GM12878 (cell line): Measurements from ENCODE around the gene RAPGEF4. TPM values are rescaled to one million over a fixed set of nuclear protein-coding genes. Genes with fewer than 3 reads are reported as not detected.

Experiments used
- ATAC-seq: fragments of 200-7000 bp; cut with Tn5 transposase; 3 replicates; pipeline ENCODE4 v1.9.1; 2020; ENCODE audit warnings: mild to moderate bottlenecking, moderate library complexity
- BruUV-seq: library from RNA; stranded (reverse); fragments of 400-500 nt; replicated peaks from 2 replicates; lab custom pipeline; 2021; lab: Mats Ljungman, UMichigan
- CTCF ChIA-PET: fragments of 300-600 bp; sonication (Branson Sonifier 250); formaldehyde crosslinking; extraction: SDS; loops from one replicate; lab custom pipeline; 2021; ENCODE audit warnings: inconsistent platforms; lab: Yijun Ruan, JAX
- POLR2A ChIA-PET: fragments of 350-600 bp; formaldehyde crosslinking; extraction: SDS; loops from one replicate; lab custom pipeline; 2021; ENCODE audit warnings: inconsistent platforms; lab: Charles Lee
- RAD21 ChIA-PET: fragments of 300-600 bp; sonication (Branson Sonifier 250); formaldehyde crosslinking; loops from one replicate; lab custom pipeline; 2023; ENCODE audit warnings: antibody characterized with exemption; ENCODE audit not compliant: unreplicated experiment; lab: Charles Lee
- SMC1A ChIA-PET: fragments of 300-600 bp; sonication (Branson Sonifier 250); formaldehyde crosslinking; loops from one replicate; lab custom pipeline; 2023; ENCODE audit not compliant: unreplicated experiment, uncharacterized antibody; lab: Charles Lee
- DNase-seq: peaks from one replicate; pipeline ENCODE4 v3.0.0-alpha.2; 2011; ENCODE audit warnings: low read depth, low spot score
- FAIRE-seq: peaks from 3 replicates; lab custom pipeline; 2011; peaks lifted over from hg19 to GRCh38; lab: Jason Lieb, UNC
- H2AFZ ChIP-seq: 2 replicates; pipeline ENCODE4 v1.6.0; 2011; ENCODE audit warnings: low read depth, low read length, control low read depth; ENCODE audit not compliant: control insufficient read depth
- H3K27ac ChIP-seq: 2 replicates; pipeline ENCODE4 v1.5.1; 2011; ENCODE audit warnings: control low read depth; ENCODE audit not compliant: control insufficient read depth, insufficient read depth
- H3K27me3 ChIP-seq, 2 experiments: replicated peaks in 1 of 2; 2 replicates each; pipeline versions ENCODE4 v1.6.0 to v1.6.1; 2011; ENCODE audit warnings: low read length in 1 of 2; ENCODE audit not compliant: control insufficient read depth in 2 of 2, insufficient read depth in 2 of 2
- H3K36me3 ChIP-seq, 2 experiments: 2 replicates each; pipeline ENCODE4 v1.5.1; 2011; ENCODE audit warnings: low read length in 1 of 2; ENCODE audit not compliant: control insufficient read depth in 2 of 2, insufficient read depth in 2 of 2
- H3K4me1 ChIP-seq: 2 replicates; pipeline ENCODE4 v1.6.1; 2011; ENCODE audit warnings: mild to moderate bottlenecking, low read length, moderate library complexity, mixed read lengths; ENCODE audit not compliant: control insufficient read depth, insufficient read depth
- H3K4me2 ChIP-seq: 2 replicates; pipeline ENCODE4 v1.6.0; 2011; ENCODE audit warnings: control low read depth; ENCODE audit not compliant: control insufficient read depth, insufficient read depth
- H3K4me3 ChIP-seq: fragments of 200-600 bp; sonication (generic); 2 replicates; pipeline ENCODE4 v1.5.1; 2016
- H3K79me2 ChIP-seq: 2 replicates; pipeline ENCODE4 v1.6.0; 2011; ENCODE audit warnings: low read length; ENCODE audit not compliant: control insufficient read depth, insufficient read depth
- H3K9ac ChIP-seq: 2 replicates; pipeline ENCODE4 v1.8.0; 2011; ENCODE audit warnings: low read length, control low read depth, mixed read lengths; ENCODE audit not compliant: control insufficient read depth, insufficient read depth
- H3K9me3 ChIP-seq: replicated peaks from 3 replicates; pipeline ENCODE4 v1.5.1; 2011; ENCODE audit warnings: mild to moderate bottlenecking, low read length; ENCODE audit not compliant: control insufficient read depth, insufficient read depth
- H4K20me1 ChIP-seq: 2 replicates; pipeline ENCODE4 v1.6.0; 2011; ENCODE audit not compliant: control insufficient read depth, insufficient read depth
- CREM ChIP-seq: IDR thresholded peaks from 2 replicates; pipeline ENCODE4 v1.6.1; 2014; ENCODE audit warnings: antibody characterized with exemption, low read depth
- GABPA ChIP-seq: IDR thresholded peaks from 2 replicates; pipeline ENCODE4 v1.6.1; 2014; ENCODE audit warnings: antibody characterized with exemption, low read depth, mild to moderate bottlenecking, inconsistent platforms
- IKZF1 ChIP-seq: fragments of 450-650 bp; conservative IDR thresholded peaks from 2 replicates; pipeline ENCODE4 v1.6.1; 2017; ENCODE audit warnings: antibody characterized with exemption, mild to moderate bottlenecking
- IKZF2 ChIP-seq, 2 experiments: fragments of 450-650 bp; IDR thresholded peaks; 2 replicates each; pipeline ENCODE4 v1.6.1; 2017; ENCODE audit warnings: mild to moderate bottlenecking in 2 of 2, moderate library complexity in 2 of 2
- MTA2 ChIP-seq: fragments of 450-650 bp; IDR thresholded peaks from 2 replicates; pipeline ENCODE4 v1.6.1; 2016; ENCODE audit warnings: low read depth, mild to moderate bottlenecking, moderate library complexity
- NFYB ChIP-seq: IDR thresholded peaks from 2 replicates; pipeline ENCODE4 v1.6.1; 2011; ENCODE audit warnings: low read depth, mild to moderate bottlenecking, low read length, improper control_type of control experiment, moderate library complexity; ENCODE audit not compliant: insufficient read depth
- PAX8 ChIP-seq: fragments of 450-650 bp; IDR thresholded peaks from 2 replicates; pipeline ENCODE4 v1.6.1; 2017; ENCODE audit warnings: mild to moderate bottlenecking, moderate library complexity
- SIX5 ChIP-seq: IDR thresholded peaks from 2 replicates; pipeline ENCODE4 v1.6.1; 2011; ENCODE audit warnings: mild to moderate bottlenecking, low read depth, low read length, moderate library complexity; ENCODE audit not compliant: severe bottlenecking
- SREBF2 ChIP-seq: IDR thresholded peaks from 2 replicates; pipeline ENCODE4 v1.6.1; 2012; ENCODE audit warnings: mild to moderate bottlenecking, low read length
- TCF12 ChIP-seq: IDR thresholded peaks from 2 replicates; pipeline ENCODE4 v1.6.1; 2011; ENCODE audit warnings: low read depth, mild to moderate bottlenecking, low read length
- ZNF622 ChIP-seq: fragments of 450-650 bp; IDR thresholded peaks from 2 replicates; pipeline ENCODE4 v1.6.1; 2017; ENCODE audit warnings: mild to moderate bottlenecking, inconsistent platforms
- ZNF687 ChIP-seq: fragments of 450-650 bp; IDR thresholded peaks from 2 replicates; pipeline ENCODE4 v1.6.1; 2017; ENCODE audit warnings: mild to moderate bottlenecking, moderate library complexity
- WGBS: methylation state at CpG from one replicate; pipeline ENCODE4 v1.1.6; 2016; ENCODE audit warnings: low lambda C conversion rate; ENCODE audit not compliant: insufficient replicate concordance, insufficient coverage; ENCODE audit errors: missing lambda C conversion rate; 5-methylcytosine and 5-hydroxymethylcytosine counted together
- in situ Hi-C: fragments of 300-500 bp; cut with MboI; formaldehyde crosslinking; loops from 9 replicates; pipeline ENCODE4 v1.14.3; 2018; ENCODE audit warnings: mixed read lengths
- intact Hi-C: fragments of 100-400 bp; cut with micrococcal nuclease; formaldehyde crosslinking; loops from one replicate; pipeline ENCODE4 v1.14.2; 2022; ENCODE audit not compliant: unreplicated experiment
- polyA plus RNA-seq, 11 experiments: library from polyadenylated mRNA; depleted of rRNA in 4 of 11; unstranded in 6 of 11; stranded (reverse) in 5 of 11; fragments of >200 nt; fragmentation: Nextera tagmentation in 4 of 11; fragmentation: Illumina TruSeq in 1 of 11; extraction: Ambion mirVana in 4 of 11; extraction: Trizol in 1 of 11; gene quantifications; 1 replicate in 1 of 11; 2 replicates in 10 of 11; pipeline versions ENCODE4 v1.2.1 to v1.2.3, GENCODE V29; 2011 to 2016; ENCODE audit warnings: inconsistent platforms in 2 of 11, missing spikeins in 2 of 11, low read depth in 1 of 11
- total RNA-seq, 4 experiments: library from RNA; depleted of rRNA in 3 of 4; stranded (reverse); fragments of >200 nt in 3 of 4; fragmentation: Illumina TruSeq in 1 of 4; extraction: Trizol in 1 of 4; gene quantifications; 2 replicates each; pipeline versions ENCODE4 v1.2.1 to v1.2.3, GENCODE V29; 2013 to 2021

The RAPGEF4 gene
- total and polyA plus RNA-seq, 10 of the 15 experiments (the other 5 are each of a cell fraction or from before 2014, with no cell fraction given) = 0.18 TPM; not detected in 8

GRCh38 chr2:172759441-172759840, 23.8 kb downstream of the RAPGEF4 start:
- Histone ChIP-seq H2AFZ (no peak overlapping the region), H3K4me3 (no peak overlapping the region), H3K27me3 (no peaks in the 10 kb centered on the region; a peak in 1 of 4 replicates), H3K27ac (no peak overlapping the region), H3K4me1 (no peaks in the 10 kb centered on the region), H3K79me2 (no peaks in the 10 kb centered on the region), H3K9ac (no peak overlapping the region), H3K4me2 (no peak overlapping the region), H3K36me3 (no peaks in the 10 kb centered on the region), H4K20me1 (no peaks in the 10 kb centered on the region), H3K9me3 (no peaks in the 10 kb centered on the region; the same call in 2 of the 3 replicates)
- FAIRE-seq (no peak), ATAC-seq (no peak), DNase-seq (no peak)
- ChIA-PET SMC1A (interaction anchor here (0.6 kb wide), 1 partner anchor 50 kb away, joined by 3 read pairs; no protein-coding TSS in a partner anchor), CTCF (no interaction called here), POLR2A (no interaction called here), RAD21 (no interaction called here)
- BruUV-seq = no TSS peak
- intact Hi-C loops = no loop called here
- in situ Hi-C loops = no loop called here
- TF ChIP-seq NFYB = no peak
- TF ChIP-seq GABPA = no peak
- no peak for TF ChIP-seq SREBF2
- no peak for TF ChIP-seq ZNF687
- no peak for TF ChIP-seq IKZF1
- no peak for TF ChIP-seq TCF12
- TF ChIP-seq ZNF622 = no peak
- no peak for TF ChIP-seq MTA2
- no peak for TF ChIP-seq CREM
- no peak for TF ChIP-seq IKZF2 (IDR thresholded peaks at IDR 0.05)
- TF ChIP-seq SIX5 = no peak
- TF ChIP-seq PAX8 = no peak
- 100% methylated on average over 2 of the region's 2 CpGs for WGBS
